ENCODE measurements around the gene TDRD12. TPM values are rescaled to one million over a fixed set of nuclear protein-coding genes. Genes with fewer than 3 reads are reported as not detected.
A peak's percentile ranks its signal among the peaks of the same experiment; 100 is the strongest.

The TDRD12 gene
- total and polyA plus RNA-seq, 2 of the 13 experiments (the other 11 are each of a cell fraction or from before 2014, with no cell fraction given) = 0.03 to 0.40 TPM

DNA sequence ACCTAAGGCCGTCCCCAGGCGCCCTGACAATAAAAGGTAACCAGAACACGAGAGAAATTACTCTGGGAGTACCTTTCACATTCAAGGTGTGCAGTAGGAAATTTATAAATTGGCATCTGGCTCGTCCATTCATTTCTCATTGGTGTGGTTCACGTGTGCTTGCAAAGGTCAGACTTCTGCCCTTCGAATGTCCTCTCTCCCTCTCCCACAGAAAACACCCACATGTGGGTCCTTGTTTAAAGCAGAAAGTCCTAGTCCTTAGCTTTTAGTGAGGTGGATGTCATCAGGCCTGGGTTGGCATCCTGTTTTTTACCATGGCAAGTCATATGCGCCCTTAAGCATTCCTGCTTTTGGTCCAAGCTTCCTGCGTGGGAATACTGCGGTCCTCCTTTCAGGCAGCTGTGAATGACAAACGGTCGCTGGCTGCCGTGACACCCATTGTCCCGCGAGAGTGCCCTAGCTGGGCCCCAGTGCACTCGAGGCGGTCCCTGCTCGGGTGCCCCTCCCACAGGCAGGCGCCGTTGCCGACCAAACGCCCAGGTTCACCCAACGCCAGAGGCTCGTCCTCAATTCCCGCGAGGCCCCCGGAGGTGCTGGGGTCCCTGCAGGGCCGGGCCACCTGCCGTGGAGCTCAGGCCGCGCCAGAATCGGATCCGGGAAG is 28.1 kb upstream of the TDRD12 start, which contains the start of gene NUDT19 (continued):
- TF ChIP-seq TBL1XR1 (IDR thresholded peaks at IDR 0.05; ENCODE audit: borderline replicate concordance, low read length, partially characterized antibody) (no peak), ARNTL (CRISPR knock-in tag; IDR thresholded peaks at IDR 0.05) (0 out of 2 replicates have a peak, but pooled peaks have one; percentile 13), U2AF1 (optimal IDR thresholded peaks at IDR 0.05; ENCODE audit: low read depth, low read length) (no peak), GABPA (IDR thresholded peaks at IDR 0.05; ENCODE audit: low read depth, low read length) (no peak), GABPA (CRISPR knock-in tag; IDR thresholded peaks at IDR 0.05; ENCODE audit: low read depth) (0 out of 2 replicates have a peak, but pooled peaks have one; percentile 6), ZNF232 (CRISPR knock-in tag; IDR thresholded peaks at IDR 0.05; ENCODE audit: borderline replicate concordance) (peak; percentile 75), MTF1 (CRISPR knock-in tag; IDR thresholded peaks at IDR 0.05) (no peak), SIX1 (CRISPR knock-in tag; IDR thresholded peaks at IDR 0.05; ENCODE audit: borderline replicate concordance) (no peak), KLF15 (CRISPR knock-in tag; IDR thresholded peaks at IDR 0.05; ENCODE audit: borderline replicate concordance) (no peak), PLRG1 (conservative IDR thresholded peaks at IDR 0.05) (no peak), ZNF430 (CRISPR knock-in tag; IDR thresholded peaks at IDR 0.05) (0 out of 2 replicates have a peak, but pooled peaks have one; percentile 1), ZNF292 (CRISPR knock-in tag; IDR thresholded peaks at IDR 0.05; ENCODE audit: borderline replicate concordance, low read depth) (0 out of 2 replicates have a peak, but pooled peaks have one; percentile 52), ATM (IDR thresholded peaks at IDR 0.05; ENCODE audit: borderline replicate concordance) (no peak), TMF1 (CRISPR knock-in tag; IDR thresholded peaks at IDR 0.05; ENCODE audit: low read depth) (no peak), ATAD3A (CRISPR knock-in tag; IDR thresholded peaks at IDR 0.05) (no peak), CEBPG (CRISPR knock-in tag; IDR thresholded peaks at IDR 0.05) (0 out of 2 replicates have a peak, but pooled peaks have one; percentile 7), ZNF549 (CRISPR knock-in tag; IDR thresholded peaks at IDR 0.05) (no peak), ONECUT2 (CRISPR knock-in tag; IDR thresholded peaks at IDR 0.05) (no peak), SOX5 (CRISPR knock-in tag; IDR thresholded peaks at IDR 0.05; ENCODE audit: borderline replicate concordance) (0 out of 2 replicates have a peak, but pooled peaks have one; percentile 21), IRF2 (CRISPR knock-in tag; IDR thresholded peaks at IDR 0.05) (0 out of 2 replicates have a peak, but pooled peaks have one; percentile 35), ZFP37 (CRISPR knock-in tag; IDR thresholded peaks at IDR 0.05; ENCODE audit: borderline replicate concordance) (peak; percentile 28; the same call in 1 of the 2 replicates), NFYB (CRISPR knock-in tag; IDR thresholded peaks at IDR 0.05) (no peak; the same call in 1 of the 2 replicates), NAIF1 (CRISPR knock-in tag; IDR thresholded peaks at IDR 0.05; ENCODE audit: borderline replicate concordance) (no peak)
- TF ChIP-seq, protein P1, sequence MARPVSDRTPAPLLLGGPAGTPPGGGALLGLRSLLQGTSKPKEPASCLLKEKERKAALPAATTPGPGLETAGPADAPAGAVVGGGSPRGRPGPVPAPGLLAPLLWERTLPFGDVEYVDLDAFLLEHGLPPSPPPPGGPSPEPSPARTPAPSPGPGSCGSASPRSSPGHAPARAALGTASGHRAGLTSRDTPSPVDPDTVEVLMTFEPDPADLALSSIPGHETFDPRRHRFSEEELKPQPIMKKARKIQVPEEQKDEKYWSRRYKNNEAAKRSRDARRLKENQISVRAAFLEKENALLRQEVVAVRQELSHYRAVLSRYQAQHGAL (CRISPR knock-in tag; IDR thresholded peaks at IDR 0.05; ENCODE audit: not compliant biosample characterization) = peak; percentile 78
- TF ChIP-seq, protein P2, sequence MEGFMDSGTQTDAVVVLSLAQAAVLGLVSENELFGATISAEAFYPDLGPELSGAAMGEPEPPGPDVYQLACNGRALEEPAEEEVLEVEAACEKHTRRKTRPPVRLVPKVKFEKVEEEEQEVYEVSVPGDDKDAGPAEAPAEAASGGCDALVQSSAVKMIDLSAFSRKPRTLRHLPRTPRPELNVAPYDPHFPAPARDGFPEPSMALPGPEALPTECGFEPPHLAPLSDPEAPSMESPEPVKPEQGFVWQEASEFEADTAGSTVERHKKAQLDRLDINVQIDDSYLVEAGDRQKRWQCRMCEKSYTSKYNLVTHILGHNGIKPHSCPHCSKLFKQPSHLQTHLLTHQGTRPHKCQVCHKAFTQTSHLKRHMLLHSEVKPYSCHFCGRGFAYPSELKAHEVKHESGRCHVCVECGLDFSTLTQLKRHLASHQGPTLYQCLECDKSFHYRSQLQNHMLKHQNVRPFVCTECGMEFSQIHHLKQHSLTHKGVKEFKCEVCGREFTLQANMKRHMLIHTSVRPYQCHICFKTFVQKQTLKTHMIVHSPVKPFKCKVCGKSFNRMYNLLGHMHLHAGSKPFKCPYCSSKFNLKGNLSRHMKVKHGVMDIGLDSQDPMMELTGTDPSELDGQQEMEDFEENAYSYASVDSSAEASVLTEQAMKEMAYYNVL (CRISPR knock-in tag; IDR thresholded peaks at IDR 0.05; ENCODE audit: borderline replicate concordance) = no peak
- TF ChIP-seq, protein P3, sequence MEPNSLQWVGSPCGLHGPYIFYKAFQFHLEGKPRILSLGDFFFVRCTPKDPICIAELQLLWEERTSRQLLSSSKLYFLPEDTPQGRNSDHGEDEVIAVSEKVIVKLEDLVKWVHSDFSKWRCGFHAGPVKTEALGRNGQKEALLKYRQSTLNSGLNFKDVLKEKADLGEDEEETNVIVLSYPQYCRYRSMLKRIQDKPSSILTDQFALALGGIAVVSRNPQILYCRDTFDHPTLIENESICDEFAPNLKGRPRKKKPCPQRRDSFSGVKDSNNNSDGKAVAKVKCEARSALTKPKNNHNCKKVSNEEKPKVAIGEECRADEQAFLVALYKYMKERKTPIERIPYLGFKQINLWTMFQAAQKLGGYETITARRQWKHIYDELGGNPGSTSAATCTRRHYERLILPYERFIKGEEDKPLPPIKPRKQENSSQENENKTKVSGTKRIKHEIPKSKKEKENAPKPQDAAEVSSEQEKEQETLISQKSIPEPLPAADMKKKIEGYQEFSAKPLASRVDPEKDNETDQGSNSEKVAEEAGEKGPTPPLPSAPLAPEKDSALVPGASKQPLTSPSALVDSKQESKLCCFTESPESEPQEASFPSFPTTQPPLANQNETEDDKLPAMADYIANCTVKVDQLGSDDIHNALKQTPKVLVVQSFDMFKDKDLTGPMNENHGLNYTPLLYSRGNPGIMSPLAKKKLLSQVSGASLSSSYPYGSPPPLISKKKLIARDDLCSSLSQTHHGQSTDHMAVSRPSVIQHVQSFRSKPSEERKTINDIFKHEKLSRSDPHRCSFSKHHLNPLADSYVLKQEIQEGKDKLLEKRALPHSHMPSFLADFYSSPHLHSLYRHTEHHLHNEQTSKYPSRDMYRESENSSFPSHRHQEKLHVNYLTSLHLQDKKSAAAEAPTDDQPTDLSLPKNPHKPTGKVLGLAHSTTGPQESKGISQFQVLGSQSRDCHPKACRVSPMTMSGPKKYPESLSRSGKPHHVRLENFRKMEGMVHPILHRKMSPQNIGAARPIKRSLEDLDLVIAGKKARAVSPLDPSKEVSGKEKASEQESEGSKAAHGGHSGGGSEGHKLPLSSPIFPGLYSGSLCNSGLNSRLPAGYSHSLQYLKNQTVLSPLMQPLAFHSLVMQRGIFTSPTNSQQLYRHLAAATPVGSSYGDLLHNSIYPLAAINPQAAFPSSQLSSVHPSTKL (CRISPR knock-in tag; IDR thresholded peaks at IDR 0.05) = peak; percentile 28; the same call in 1 of the 2 replicates

All from HepG2 (cell line).